ENCODE measurements around the gene ENOX2. TPM values are rescaled to one million over a fixed set of nuclear protein-coding genes. Genes with fewer than 3 reads are reported as not detected.

ENOX2 gene
- total RNA-seq, 1 donor from 2014 or later, result 25.2 TPM

DNA sequence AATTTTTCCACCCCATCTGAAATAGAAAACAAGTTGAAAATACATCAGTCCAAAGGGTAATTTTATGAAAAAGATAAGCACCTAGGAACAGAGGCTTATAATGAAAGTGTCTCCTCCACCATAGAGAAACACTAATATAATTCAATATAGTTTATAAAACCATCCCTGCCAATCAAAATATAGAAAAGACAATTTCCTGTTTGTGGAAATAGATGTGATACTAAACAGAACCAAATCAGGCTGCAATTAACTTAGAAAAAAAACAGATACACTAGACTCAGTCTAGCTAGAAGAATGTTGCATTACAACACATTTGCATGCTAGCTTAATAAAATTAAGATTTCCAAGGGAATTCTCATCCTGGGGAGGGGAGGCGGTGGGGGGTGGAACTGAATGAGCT is 68.2 kb downstream of the ENOX2 start:
- Mint-ChIP-seq H3K4me1 (ENCODE audit: unreplicated experiment) (peaks cover 9% of the 10 kb centered on the region), H3K9me3 (no peaks in the 10 kb centered on the region), H3K27ac (no peak overlapping the region), H3K36me3 (no peaks in the 10 kb centered on the region), H3K4me3 (no peak overlapping the region), H3K27me3 (no peaks in the 10 kb centered on the region)
- no peak for TF ChIP-seq CTCF (conservative IDR thresholded peaks at IDR 0.05)
- DNase-seq (ENCODE audit: extremely low spot score, unreplicated experiment), result no peak

DNA sequence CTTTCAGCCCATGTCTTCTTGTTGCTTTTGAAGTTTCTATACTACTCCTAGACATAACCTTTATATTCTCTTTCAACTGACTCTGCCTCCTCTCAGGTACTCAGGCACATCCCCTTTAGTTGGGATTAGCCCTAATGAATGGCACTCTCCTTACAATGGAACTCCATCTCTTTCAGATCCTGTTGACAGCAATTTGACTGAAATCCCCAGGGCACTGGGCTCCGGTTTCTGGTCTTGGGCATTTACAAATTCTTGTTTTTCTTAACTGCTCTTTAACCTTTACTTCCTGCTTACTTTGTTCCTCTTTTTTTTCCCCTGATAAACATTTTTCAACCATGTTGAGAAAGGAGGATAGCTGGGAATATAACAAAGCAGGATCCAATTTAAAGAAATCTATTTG is 68.9 kb downstream of the ENOX2 start:
- TF ChIP-seq CTCF (conservative IDR thresholded peaks at IDR 0.05), result no peak
- no peaks in the 10 kb centered on the region for H3K36me3 Mint-ChIP-seq
- no peaks in the 10 kb centered on the region for H3K27me3 Mint-ChIP-seq
- H3K9me3 Mint-ChIP-seq, result no peaks in the 10 kb centered on the region
- peaks cover 9% of the 10 kb centered on the region for H3K4me1 Mint-ChIP-seq (ENCODE audit: unreplicated experiment)
- no peak overlapping the region for H3K4me3 Mint-ChIP-seq
- DNase-seq (ENCODE audit: extremely low spot score, unreplicated experiment), result no peak
- no peak overlapping the region for H3K27ac Mint-ChIP-seq

DNA sequence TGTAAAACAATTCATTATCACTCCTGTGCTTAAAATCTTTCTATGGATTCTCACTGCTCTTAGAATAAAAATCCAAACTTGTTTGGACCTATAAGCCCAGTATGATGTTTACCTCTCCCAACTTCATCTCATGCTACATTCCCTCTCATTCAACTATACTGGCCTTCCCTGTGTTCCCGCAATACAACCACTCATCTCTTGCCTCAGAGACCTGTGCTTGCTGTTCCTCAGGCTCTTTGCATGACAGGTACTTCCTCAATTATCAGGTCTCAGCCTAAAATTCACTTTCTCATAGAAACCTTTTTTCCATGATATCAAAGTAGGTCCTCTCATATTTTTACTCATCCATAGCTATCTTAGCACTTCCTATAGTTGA is 71.7 kb downstream of the ENOX2 start:
- Mint-ChIP-seq H3K4me1 (ENCODE audit: unreplicated experiment) (peaks cover 8% of the 10 kb centered on the region), H3K4me3 (no peak overlapping the region), H3K27me3 (no peaks in the 10 kb centered on the region), H3K9me3 (no peaks in the 10 kb centered on the region), H3K27ac (no peak overlapping the region), H3K36me3 (no peaks in the 10 kb centered on the region)
- no peak for TF ChIP-seq CTCF (conservative IDR thresholded peaks at IDR 0.05)
- no peak for DNase-seq (ENCODE audit: extremely low spot score, unreplicated experiment)

DNA sequence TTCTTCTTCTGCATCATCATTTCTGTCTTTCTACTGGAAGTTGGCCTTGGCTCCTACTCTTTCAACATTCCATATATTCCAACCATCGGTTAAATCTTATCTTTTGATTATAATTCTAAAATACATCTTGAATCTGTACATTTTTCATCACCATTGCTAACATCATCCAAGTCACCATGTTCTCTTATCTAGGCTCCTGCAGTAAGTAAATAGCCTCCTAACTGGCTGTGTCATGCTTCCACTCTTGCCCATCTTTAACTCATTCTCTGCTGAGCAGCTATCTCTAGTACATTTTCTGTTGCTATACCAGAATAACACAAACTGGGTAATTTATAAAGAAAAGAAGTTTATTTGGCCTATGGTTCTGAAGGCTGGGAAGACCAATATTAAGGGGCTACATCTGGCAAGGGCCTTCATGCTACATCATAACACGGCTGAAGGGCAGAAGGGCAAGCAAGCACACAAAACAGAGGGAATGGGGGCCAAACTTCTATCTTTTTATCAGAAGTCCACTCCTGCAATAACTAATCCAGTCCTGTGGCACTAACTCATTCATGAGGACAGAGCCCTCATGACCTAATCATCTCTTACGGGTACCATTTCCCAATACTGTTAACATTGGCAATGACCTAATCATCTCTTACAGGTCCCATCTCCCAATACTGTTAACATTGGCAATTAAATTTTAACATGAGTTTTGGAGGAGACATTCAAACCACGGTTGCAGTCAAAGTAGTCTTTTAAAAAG is 72.2 kb downstream of the ENOX2 start:
- Mint-ChIP-seq H3K36me3 (no peaks in the 10 kb centered on the region), H3K4me3 (no peak overlapping the region), H3K27me3 (no peaks in the 10 kb centered on the region), H3K9me3 (no peaks in the 10 kb centered on the region), H3K27ac (no peak overlapping the region), H3K4me1 (ENCODE audit: unreplicated experiment) (peaks cover 5% of the 10 kb centered on the region)
- no peak for TF ChIP-seq CTCF (conservative IDR thresholded peaks at IDR 0.05)
- no peak for DNase-seq (ENCODE audit: extremely low spot score, unreplicated experiment)

DNA sequence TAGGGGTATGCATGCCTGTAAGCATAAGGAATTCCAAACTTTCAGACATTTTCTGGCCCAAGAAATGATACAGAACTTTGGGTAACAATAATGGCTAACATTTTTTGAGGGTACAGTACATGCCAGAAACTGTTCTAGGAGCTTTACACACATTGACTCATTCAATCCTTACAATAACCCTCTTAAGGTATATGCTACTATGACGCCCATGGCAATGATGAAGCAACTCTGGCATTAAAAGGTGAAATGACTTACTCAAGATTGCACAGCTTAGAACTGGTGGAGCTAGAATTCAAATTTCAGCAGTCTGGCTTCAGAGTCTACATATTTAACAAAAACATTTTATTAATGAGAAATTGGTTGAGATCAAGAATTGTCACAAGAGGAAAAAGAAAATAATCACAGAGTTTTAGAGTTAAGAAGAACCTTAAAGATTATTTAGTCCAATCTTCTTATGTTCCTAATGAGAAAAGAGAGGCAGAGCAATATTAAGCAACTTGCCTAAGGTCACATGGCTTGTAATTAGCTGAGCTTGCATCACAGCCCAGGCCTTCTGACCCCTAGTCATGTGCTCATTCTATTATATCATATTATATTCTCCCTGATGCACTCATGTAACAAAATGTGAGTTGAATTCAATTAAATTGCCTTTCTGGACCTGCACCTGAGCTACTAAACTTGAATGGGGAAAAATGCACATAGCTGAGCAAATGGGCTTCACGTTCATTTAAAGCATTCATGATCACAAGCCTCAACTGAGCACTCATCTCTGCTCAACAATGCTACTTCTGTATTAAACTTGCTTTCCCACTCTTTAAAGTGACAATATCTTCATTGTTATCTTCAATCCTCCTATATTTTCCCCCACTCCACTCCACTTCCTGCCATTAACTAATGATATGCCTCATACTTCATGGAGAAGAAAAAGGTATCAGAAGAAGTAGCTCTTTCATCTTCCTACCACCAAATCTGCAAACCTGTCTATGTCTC is 73.2 kb downstream of the ENOX2 start:
- Mint-ChIP-seq H3K9me3 (no peaks in the 10 kb centered on the region), H3K27me3 (no peaks in the 10 kb centered on the region), H3K36me3 (no peaks in the 10 kb centered on the region), H3K4me1 (ENCODE audit: unreplicated experiment) (peaks cover 5% of the 10 kb centered on the region), H3K4me3 (no peak overlapping the region), H3K27ac (no peak overlapping the region)
- DNase-seq (ENCODE audit: extremely low spot score, unreplicated experiment), result no peak
- no peak for TF ChIP-seq CTCF (conservative IDR thresholded peaks at IDR 0.05)

All from type B pancreatic cell (in vitro differentiated cells).